AG09309 (cell line): ENCODE results near the gene SLC9A1.

Source experiments
- DNase-seq: peaks from one replicate; pipeline ENCODE4 v3.0.0-alpha.2; 2010; ENCODE audit warnings: low read depth
- H3K4me3 ChIP-seq: 2 replicates; pipeline ENCODE4 v1.5.1; 2011; ENCODE audit warnings: mild to moderate bottlenecking, low read depth, low read length, moderate library complexity; ENCODE audit not compliant: control insufficient read depth
- CTCF ChIP-seq: IDR thresholded peaks from 2 replicates; pipeline ENCODE4 v1.5.1; 2011; ENCODE audit warnings: mild to moderate bottlenecking, low read depth, low read length, inconsistent platforms; ENCODE audit not compliant: insufficient read depth, control insufficient read depth; ENCODE audit errors: missing control alignments

Gene SLC9A1

GRCh38 chr1:27152004-27152828, 2.7 kb downstream of the SLC9A1 start:
- peak overlapping the region; percentile 73 for H3K4me3 ChIP-seq
- DNase-seq = no peak
- no peak for TF ChIP-seq CTCF

GRCh38 chr1:27150641-27151040, 4.3 kb downstream of the SLC9A1 start:
- no peak overlapping the region for H3K4me3 ChIP-seq
- no peak for TF ChIP-seq CTCF

GRCh38 chr1:27150183-27150582, 4.7 kb downstream of the SLC9A1 start:
- no peak overlapping the region for H3K4me3 ChIP-seq
- DNase-seq = no peak
- no peak for TF ChIP-seq CTCF

More at GRCh38 chr1:27150641-27151040, 4.3 kb downstream of the SLC9A1 start:
- no peak for DNase-seq

- no peak for TF ChIP-seq CTCF
- H3K4me3 ChIP-seq = no peak overlapping the region
- no peak for DNase-seq
These were observed 5.2 kb downstream of the SLC9A1 start for GRCh38 chr1:27149762-27150113.

- no peak for DNase-seq
- H3K4me3 ChIP-seq = no peak overlapping the region
- no peak for TF ChIP-seq CTCF
These were observed 5.7 kb downstream of the SLC9A1 start for GRCh38 chr1:27149084-27149761.

- no peak for DNase-seq
- no peak for TF ChIP-seq CTCF
These were observed 6.3 kb downstream of the SLC9A1 start for GRCh38 chr1:27148591-27148990.

More at GRCh38 chr1:27148591-27148990, 6.3 kb downstream of the SLC9A1 start:
- H3K4me3 ChIP-seq = no peak overlapping the region
